NOMO-1 (cell line): ENCODE data around the gene ROBO2.

Experiments
- DNase-seq, 2 experiments: peaks; one replicate each; lab custom pipeline; 2025; ENCODE audit not compliant: unreplicated experiment in 2 of 2; lab: John Stamatoyannopoulos, UW

ROBO2 gene

GRCh38 chr3:77052051-77052501, 12.2 kb downstream of the ROBO2 start:
- DNase-seq = no peak

- DNase-seq = no peak
Measured at GRCh38 chr3:77052733-77053670, 13.1 kb downstream of the ROBO2 start.

GRCh38 chr3:77053795-77054194, 13.9 kb downstream of the ROBO2 start:
- no peak for DNase-seq

- no peak for DNase-seq
Measured at GRCh38 chr3:77055841-77056341, 16.0 kb downstream of the ROBO2 start.

GRCh38 chr3:77059354-77059753, 19.5 kb downstream of the ROBO2 start:
- no peak for DNase-seq

- no peak for DNase-seq
Measured at GRCh38 chr3:77063423-77063822, 23.5 kb downstream of the ROBO2 start.

GRCh38 chr3:77065750-77066149, 25.9 kb downstream of the ROBO2 start:
- DNase-seq = no peak

- DNase-seq = no peak
Measured at GRCh38 chr3:77066829-77067228, 26.9 kb downstream of the ROBO2 start.

GRCh38 chr3:77068808-77069207, 28.9 kb downstream of the ROBO2 start:
- DNase-seq = no peak

- no peak for DNase-seq
Measured at GRCh38 chr3:77071364-77071763, 31.5 kb downstream of the ROBO2 start.

- no peak for DNase-seq
Measured at GRCh38 chr3:77071809-77072208, 31.9 kb downstream of the ROBO2 start.

GRCh38 chr3:77072232-77072631, 32.3 kb downstream of the ROBO2 start:
- no peak for DNase-seq

GRCh38 chr3:77078279-77078678, 38.4 kb downstream of the ROBO2 start:
- DNase-seq = no peak

- no peak for DNase-seq
Measured at GRCh38 chr3:77079988-77080610, 40.2 kb downstream of the ROBO2 start.

GRCh38 chr3:77081240-77081661, 41.4 kb downstream of the ROBO2 start:
- DNase-seq = no peak

- DNase-seq = no peak
Measured at GRCh38 chr3:77084511-77084910, 44.6 kb downstream of the ROBO2 start.

- DNase-seq = no peak
Measured at GRCh38 chr3:77086408-77086807, 46.5 kb downstream of the ROBO2 start.

- DNase-seq = no peak
Measured at GRCh38 chr3:77091809-77092208, 51.9 kb downstream of the ROBO2 start.

GRCh38 chr3:77093101-77093500, 53.2 kb downstream of the ROBO2 start:
- DNase-seq = no peak

- DNase-seq = no peak
Measured at GRCh38 chr3:77096145-77096544, 56.2 kb downstream of the ROBO2 start.

GRCh38 chr3:77096966-77097890, 57.3 kb downstream of the ROBO2 start:
- no peak for DNase-seq
